LNCaP clone FGC (cell line): Measurements from ENCODE around the gene GABRB3.

Experiments
- DNase-seq: peaks from one replicate; pipeline ENCODE4 v3.0.0-alpha.2; 2011; ENCODE audit warnings: low read depth
- H3K4me3 ChIP-seq: 2 replicates; pipeline ENCODE4 v1.5.1; 2011; ENCODE audit warnings: mild to moderate bottlenecking, low read depth, low read length, control low read depth
- TF ChIP-seq, protein P1 (sequence below): IDR thresholded peaks from 2 replicates; pipeline ENCODE4 v1.5.1; 2012; ENCODE audit warnings: mild to moderate bottlenecking; ENCODE audit not compliant: control insufficient read depth, insufficient read depth; ENCODE audit errors: extremely low read depth

Gene GABRB3

DNA sequence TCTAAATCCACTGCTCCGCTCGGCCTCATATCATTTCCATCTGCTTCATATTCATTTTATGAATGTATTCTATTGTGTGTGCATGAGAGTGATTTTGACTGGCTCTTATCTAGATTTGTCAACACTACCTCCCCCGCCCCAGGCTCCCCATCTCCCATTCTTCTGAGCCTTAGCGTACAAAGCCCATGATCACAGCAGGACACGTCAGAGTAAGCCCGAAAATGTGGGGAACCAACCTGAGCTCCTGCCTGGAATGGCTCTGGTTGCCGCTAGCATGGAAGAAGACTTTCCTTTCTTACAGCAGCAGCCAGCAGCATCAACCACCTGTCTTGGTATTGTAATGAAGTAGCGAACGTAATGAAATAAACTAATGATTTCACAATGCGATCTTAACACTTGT, 61.4 kb downstream of the GABRB3 start:
- TF ChIP-seq, protein P1, sequence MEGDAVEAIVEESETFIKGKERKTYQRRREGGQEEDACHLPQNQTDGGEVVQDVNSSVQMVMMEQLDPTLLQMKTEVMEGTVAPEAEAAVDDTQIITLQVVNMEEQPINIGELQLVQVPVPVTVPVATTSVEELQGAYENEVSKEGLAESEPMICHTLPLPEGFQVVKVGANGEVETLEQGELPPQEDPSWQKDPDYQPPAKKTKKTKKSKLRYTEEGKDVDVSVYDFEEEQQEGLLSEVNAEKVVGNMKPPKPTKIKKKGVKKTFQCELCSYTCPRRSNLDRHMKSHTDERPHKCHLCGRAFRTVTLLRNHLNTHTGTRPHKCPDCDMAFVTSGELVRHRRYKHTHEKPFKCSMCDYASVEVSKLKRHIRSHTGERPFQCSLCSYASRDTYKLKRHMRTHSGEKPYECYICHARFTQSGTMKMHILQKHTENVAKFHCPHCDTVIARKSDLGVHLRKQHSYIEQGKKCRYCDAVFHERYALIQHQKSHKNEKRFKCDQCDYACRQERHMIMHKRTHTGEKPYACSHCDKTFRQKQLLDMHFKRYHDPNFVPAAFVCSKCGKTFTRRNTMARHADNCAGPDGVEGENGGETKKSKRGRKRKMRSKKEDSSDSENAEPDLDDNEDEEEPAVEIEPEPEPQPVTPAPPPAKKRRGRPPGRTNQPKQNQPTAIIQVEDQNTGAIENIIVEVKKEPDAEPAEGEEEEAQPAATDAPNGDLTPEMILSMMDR = no peak
- no peak overlapping the region for H3K4me3 ChIP-seq
- DNase-seq = no peak

DNA sequence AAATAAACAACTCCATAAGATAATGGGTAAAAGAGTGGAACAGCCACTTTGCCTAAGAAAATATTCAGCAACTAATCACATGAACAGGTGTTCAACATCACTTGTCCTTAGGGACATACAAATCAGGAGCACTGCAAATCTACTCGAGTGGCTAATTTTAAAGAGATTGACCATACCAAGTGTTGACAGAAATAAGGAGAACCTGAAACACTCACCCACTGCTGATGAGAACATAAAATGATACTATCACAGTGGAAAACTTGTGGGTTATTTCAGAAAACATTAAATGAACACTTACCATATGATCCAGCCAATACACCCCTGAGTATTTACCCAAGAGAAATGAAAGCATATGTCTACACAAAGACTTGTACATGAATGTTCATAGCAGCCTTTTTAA, 70.5 kb downstream of the GABRB3 start:
- TF ChIP-seq, protein P1 = no peak

DNA sequence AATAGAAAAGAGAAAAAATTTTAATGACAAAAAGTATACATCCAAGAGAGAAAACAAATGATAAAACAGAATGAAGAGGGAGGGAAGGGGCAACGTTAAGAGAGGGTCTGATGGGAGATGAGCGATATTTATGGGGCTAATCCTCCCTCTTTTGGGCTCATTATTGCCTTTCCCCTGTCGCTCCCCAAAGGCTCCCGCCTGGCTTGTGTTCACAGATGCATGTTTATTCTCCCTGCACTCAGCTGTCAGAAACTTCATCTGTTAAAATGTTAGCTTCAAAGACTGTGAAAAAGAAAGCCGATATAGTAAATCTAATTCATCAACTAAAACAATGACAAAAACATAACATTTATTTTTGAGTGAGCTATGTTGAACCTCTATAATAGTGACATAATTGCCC, 74.3 kb downstream of the GABRB3 start:
- H3K4me3 ChIP-seq = no peak overlapping the region
- no peak for DNase-seq
- TF ChIP-seq, protein P1 = no peak

More for the DNA sequence above, 70.5 kb downstream of the GABRB3 start:
- no peak for DNase-seq
- H3K4me3 ChIP-seq = no peak overlapping the region

DNA sequence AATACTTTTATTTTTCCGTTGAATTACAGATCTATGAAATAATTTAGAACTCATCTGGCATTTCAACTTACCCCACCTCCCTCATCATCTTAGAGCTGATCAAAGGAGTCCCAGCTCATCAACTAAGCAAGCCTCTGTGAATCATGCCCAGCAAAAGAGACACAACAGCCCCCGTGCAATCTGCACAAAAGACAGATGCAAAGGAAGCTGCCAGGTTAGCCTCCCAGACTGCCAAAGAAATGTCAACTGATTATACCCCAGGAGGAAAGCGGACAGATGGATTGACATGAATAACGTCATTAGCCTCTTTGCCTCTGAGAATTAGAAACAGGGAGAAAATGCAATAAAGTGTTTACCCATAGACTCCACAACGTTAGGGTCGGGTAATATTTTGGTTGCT, 75.0 kb downstream of the GABRB3 start:
- TF ChIP-seq, protein P1 = no peak
- H3K4me3 ChIP-seq = no peak overlapping the region
- DNase-seq = no peak

DNA sequence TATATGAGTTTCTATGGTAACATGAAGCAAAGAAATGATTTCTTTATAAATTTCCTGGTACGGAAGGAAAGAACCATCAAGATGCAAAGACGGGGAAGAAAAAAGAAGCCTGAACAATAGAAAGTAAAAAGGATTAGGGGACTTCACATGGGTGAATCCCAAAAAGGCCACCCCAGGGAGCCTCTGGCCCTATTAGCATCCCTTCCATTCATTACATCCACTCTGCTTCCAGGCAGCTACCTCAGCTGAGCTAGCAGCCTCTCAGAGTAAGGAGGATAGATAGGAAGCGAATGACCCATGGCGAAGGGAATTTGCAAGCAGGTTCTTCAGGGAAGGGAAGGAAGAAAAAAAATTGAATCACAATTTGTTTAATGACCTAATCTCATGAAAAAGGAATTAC, 81.6 kb downstream of the GABRB3 start:
- TF ChIP-seq, protein P1 = no peak
- no peak for DNase-seq
- H3K4me3 ChIP-seq = no peak overlapping the region

DNA sequence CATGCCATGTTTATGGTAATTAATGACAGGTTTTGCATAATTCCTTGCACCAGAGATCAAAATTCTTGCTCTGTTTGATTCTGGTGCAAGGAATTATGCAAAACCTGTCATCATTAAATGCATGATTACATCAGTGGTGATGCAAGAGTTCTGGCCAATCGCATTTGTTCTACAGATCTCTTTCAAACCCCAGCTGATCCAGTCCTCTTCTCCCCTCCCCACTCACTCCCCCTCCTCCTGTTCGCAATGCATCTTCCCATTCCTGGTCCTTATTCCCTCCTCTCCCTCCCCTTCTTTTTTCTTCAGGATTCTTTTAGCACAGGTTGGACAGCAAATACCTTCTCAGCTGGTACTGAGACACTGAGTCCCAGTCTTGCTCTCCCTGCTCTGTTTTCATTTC, 82.1 kb downstream of the GABRB3 start:
- H3K4me3 ChIP-seq = no peak overlapping the region
- DNase-seq = no peak
- TF ChIP-seq, protein P1 = no peak

DNA sequence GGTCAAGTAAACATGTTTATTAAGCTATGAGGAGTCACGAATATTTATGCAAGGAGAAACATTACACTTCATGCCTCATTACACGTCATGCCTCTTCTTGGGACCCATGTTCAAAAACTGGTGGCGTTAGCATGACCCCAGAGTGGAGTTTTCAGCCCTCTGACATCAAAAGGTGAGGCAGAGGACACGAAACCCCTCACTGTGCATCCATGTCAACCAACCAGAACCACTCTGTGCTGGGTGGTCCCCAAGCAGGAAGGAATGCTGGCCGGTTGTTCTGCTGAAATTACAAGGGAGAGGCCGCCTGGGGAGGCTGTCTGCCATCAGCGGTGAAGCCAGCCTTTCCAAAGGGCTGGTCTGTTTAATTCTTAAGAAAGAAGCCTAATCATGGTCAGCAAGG, 83.4 kb downstream of the GABRB3 start:
- TF ChIP-seq, protein P1 = no peak
- H3K4me3 ChIP-seq = no peak overlapping the region
- no peak for DNase-seq
